Measurements from ENCODE around the gene GLRX. TPM values are rescaled to one million over a fixed set of nuclear protein-coding genes. Genes with fewer than 3 reads are reported as not detected.

Gene GLRX
- total RNA-seq, result 10 to 100 TPM; 66.6 to 69.9 TPM

GRCh38 chr5:95822542-95823181 lies at the start of gene GLRX:
TSS of gene GLRX (minus strand) at chr5:95822726. CDS start at chr5:95822662, 64 bp downstream.

Other genes with a start within 250 kb of the GLRX start
- 1 to 10 TPM; 1.6 to 1.8 TPM for gene GPR150, start 202.6 kb downstream of the GLRX start, total RNA-seq
- 1 to 10 TPM; 5.7 to 7.5 TPM for gene RFESD, start 175.9 kb downstream of the GLRX start, total RNA-seq
- gene SPATA9, start 139.7 kb downstream of the GLRX start, total RNA-seq, result not detected
- gene RHOBTB3, start 91.4 kb downstream of the GLRX start, total RNA-seq, result under 1 TPM; 0.65 to 0.71 TPM
- gene ELL2, start 139.1 kb upstream of the GLRX start, total RNA-seq, result 10 to 100 TPM; 14.2 to 16.8 TPM

Measured in activated naive CD4-positive, alpha-beta T cell treated with anti-CD3 and anti-CD28 coated beads, Interleukin-2, amount 10 ng/mL, durations not matched to agents 5 hours and 36 hours (primary cell).